B cell (primary cell): Measurements from ENCODE around the gene CEBPB. TPM values are rescaled to one million over a fixed set of nuclear protein-coding genes. Genes with fewer than 3 reads are reported as not detected.
"Not testable (repeated sequence)": the region's sequence is repeated elsewhere in the genome, so short reads cannot be mapped to it uniquely, and the experiment has no call there.

Experiments used
- ATAC-seq: fragments of 200-7000 bp; cut with Tn5 transposase; one replicate; pipeline ENCODE4 v1.10.0; 2021; ENCODE audit warnings: low read depth, mild to moderate bottlenecking, moderate number of reproducible peaks, moderate library complexity
- CTCF ChIA-PET: fragments of 350-600 bp; sonication (Branson Sonifier 250); formaldehyde crosslinking; loops from one replicate; lab custom pipeline; 2021; ENCODE audit warnings: antibody characterized with exemption, inconsistent platforms; lab: Charles Lee
- POLR2A ChIA-PET: fragments of 350-600 bp; sonication (Branson Sonifier 250); formaldehyde crosslinking; loops from one replicate; lab custom pipeline; 2021; ENCODE audit warnings: antibody characterized with exemption; lab: Charles Lee
- DNase-seq: peaks from one replicate; pipeline ENCODE4 v3.0.0; 2013
- H2AFZ ChIP-seq: 2 replicates; pipeline ENCODE4 v1.6.1; 2012; ENCODE audit warnings: mild to moderate bottlenecking, low read depth, low read length; ENCODE audit not compliant: insufficient read depth, poor library complexity, severe bottlenecking
- H3K27ac ChIP-seq, 2 donors: 1 replicate in 1 of 2; 2 replicates in 1 of 2; pipeline ENCODE4 v1.5.1; 2012 to 2013; ENCODE audit warnings: low read length in 2 of 2, mild to moderate bottlenecking in 2 of 2, moderate library complexity in 1 of 2
- H3K27me3 ChIP-seq, 4 experiments: fragments of 200-600 bp in 1 of 4; sonication (generic) in 1 of 4; replicated peaks in 1 of 4; 1 replicate in 2 of 4; 2 replicates in 2 of 4; pipeline versions ENCODE4 v1.6.1 to v1.7.0; 2013 to 2016; ENCODE audit warnings: low read length in 3 of 4, mild to moderate bottlenecking in 2 of 4, mixed read lengths in 1 of 4, moderate library complexity in 1 of 4; ENCODE audit not compliant: insufficient read depth in 4 of 4, control insufficient read depth in 3 of 4; ENCODE audit errors: control extremely low read depth in 1 of 4
- H3K36me3 ChIP-seq, 2 experiments: replicated peaks in 1 of 2; 1 replicate in 1 of 2; 2 replicates in 1 of 2; pipeline versions ENCODE4 v1.6.1 to v1.7.1; 2013; ENCODE audit warnings: low read length in 1 of 2; ENCODE audit not compliant: insufficient read depth in 2 of 2, control insufficient read depth in 1 of 2; ENCODE audit errors: control extremely low read depth in 1 of 2, extremely low read depth in 1 of 2
- H3K4me1 ChIP-seq, 2 donors: fragments of 200-600 bp in 1 of 2; sonication (generic) in 1 of 2; 1 replicate in 1 of 2; 2 replicates in 1 of 2; pipeline versions ENCODE4 v1.5.1 to v1.6.1; 2013 to 2017; ENCODE audit warnings: low read length in 2 of 2; ENCODE audit not compliant: control insufficient read depth in 2 of 2, insufficient read depth in 2 of 2
- H3K4me2 ChIP-seq: replicated peaks from 2 replicates; pipeline ENCODE3; 2012; ENCODE audit warnings: mild to moderate bottlenecking, low read depth, low read length; ENCODE audit not compliant: poor library complexity, severe bottlenecking
- H3K4me3 ChIP-seq, 5 experiments: fragments of 200-600 bp in 1 of 5; sonication (generic) in 1 of 5; 1 replicate in 3 of 5; 2 replicates in 2 of 5; pipeline versions ENCODE4 v1.5.1 to v1.7.0; 2011 to 2016; ENCODE audit warnings: low read length in 4 of 5, mild to moderate bottlenecking in 4 of 5, low read depth in 2 of 5, control low read depth in 1 of 5, moderate library complexity in 1 of 5; ENCODE audit not compliant: insufficient read depth in 1 of 5; ENCODE audit errors: control extremely low read depth in 1 of 5, extremely low read depth in 1 of 5
- H3K79me2 ChIP-seq: fragments of 200-600 bp; sonication (generic); one replicate; pipeline ENCODE4 v1.6.0; 2016; ENCODE audit warnings: low read length; ENCODE audit not compliant: control insufficient read depth, insufficient read depth
- H3K9ac ChIP-seq: fragments of 200-600 bp; sonication (generic); 2 replicates; pipeline ENCODE4 v1.6.1; 2017; ENCODE audit warnings: mild to moderate bottlenecking, low read length, moderate library complexity
- H3K9me3 ChIP-seq, 3 donors: one replicate each; pipeline versions ENCODE4 v1.6.1 to v1.7.1; 2013; ENCODE audit warnings: low read length in 2 of 3; ENCODE audit not compliant: control insufficient read depth in 2 of 3, insufficient read depth in 1 of 3; ENCODE audit errors: control extremely low read depth in 1 of 3
- H4K20me1 ChIP-seq: 2 replicates; pipeline ENCODE4 v1.6.0; 2012; ENCODE audit warnings: mild to moderate bottlenecking, low read length; ENCODE audit not compliant: insufficient read depth, control insufficient read depth, poor library complexity, severe bottlenecking
- H3K27ac Mint-ChIP-seq: one replicate; pipeline ENCODE4 v1.8.0; 2021; ENCODE audit warnings: mixed read lengths
- H3K27me3 Mint-ChIP-seq: one replicate; pipeline ENCODE4 v1.8.0; 2021; ENCODE audit warnings: mixed read lengths
- H3K4me1 Mint-ChIP-seq: one replicate; pipeline ENCODE4 v1.8.0; 2021; ENCODE audit warnings: mixed read lengths
- H3K4me3 Mint-ChIP-seq: one replicate; pipeline ENCODE4 v1.8.0; 2021; ENCODE audit warnings: mixed read lengths
- H3K9me3 Mint-ChIP-seq: one replicate; pipeline ENCODE4 v1.8.0; 2022; ENCODE audit warnings: mixed read lengths; ENCODE audit not compliant: insufficient read depth
- CTCF ChIP-seq: fragments of 200-600 bp; IDR thresholded peaks from one replicate; pipeline ENCODE4 v1.8.0; 2022; ENCODE audit warnings: antibody characterized with exemption, mild to moderate bottlenecking
- EZH2 ChIP-seq: IDR thresholded peaks from 2 replicates; pipeline ENCODE4 v1.6.1; 2012; ENCODE audit warnings: borderline replicate concordance, low read depth, mild to moderate bottlenecking, moderate library complexity, low read length; ENCODE audit not compliant: insufficient read depth, poor library complexity, severe bottlenecking
- WGBS: methylation state at CpG from one replicate; pipeline ENCODE4 v1.1.5; 2013; ENCODE audit warnings: missing lambda C conversion rate; ENCODE audit not compliant: insufficient coverage; 5-methylcytosine and 5-hydroxymethylcytosine counted together
- intact Hi-C: fragments of 100-400 bp; cut with micrococcal nuclease; formaldehyde crosslinking; loops from one replicate; pipeline ENCODE4 v1.10.0; 2022
- polyA plus RNA-seq: library from polyadenylated mRNA; depleted of rRNA; stranded (reverse); fragments of >200 nt; gene quantifications from 2 replicates; pipeline ENCODE4 v1.2.3, GENCODE V29; 2012
- total RNA-seq, 2 donors: library from RNA; stranded (reverse); fragments of 120-200 nt in 1 of 2; gene quantifications; 1 replicate in 1 of 2; 2 replicates in 1 of 2; pipeline versions ENCODE4 v1.2.3 to v1.2.4, GENCODE V29; 2013 to 2022

Gene CEBPB
- total and polyA plus RNA-seq, 2 donors (not counting 1 experiment from before 2014, with no cell fraction given), result 25.8 to 28.7 TPM

GRCh38 chr20:50207026-50207425 is 16.4 kb downstream of the CEBPB start:
- Mint-ChIP-seq H3K4me1 (no peaks in the 10 kb centered on the region), H3K27me3 (peaks cover 22% of the 10 kb centered on the region)

GRCh38 chr20:50208085-50208491 is 17.5 kb downstream of the CEBPB start:
- ChIA-PET POLR2A (no interaction called here), CTCF (no interaction called here)
- H4K20me1 ChIP-seq, result no peaks in the 10 kb centered on the region
- no peak overlapping the region for H3K27ac Mint-ChIP-seq
- no peak overlapping the region for H3K4me3 ChIP-seq
- intact Hi-C loops, result no loop called here
- H3K27me3 ChIP-seq, result peaks cover 0 to 3% (median 0%) of the 10 kb centered on the region in 4 experiments
- H3K4me2 ChIP-seq, result no peak overlapping the region
- no peak overlapping the region for H3K4me3 Mint-ChIP-seq
- H3K79me2 ChIP-seq, result no peaks in the 10 kb centered on the region
- TF ChIP-seq EZH2 (no peak), CTCF (no peak)
- no peak for DNase-seq
- no peak overlapping the region for H3K27ac ChIP-seq
- no peaks in the 10 kb centered on the region for H3K4me1 ChIP-seq
- 94% methylated on average over 7 of the region's 7 CpGs for WGBS
- H2AFZ ChIP-seq, result no peak overlapping the region
- H3K9me3 ChIP-seq, result peaks cover 0 to 6% (median 5%) of the 10 kb centered on the region in 3 donors
- H3K27me3 Mint-ChIP-seq, result peaks cover 28% of the 10 kb centered on the region
- no peaks in the 10 kb centered on the region for H3K36me3 ChIP-seq
- H3K9me3 Mint-ChIP-seq, result peaks cover 8% of the 10 kb centered on the region
- no peak for ATAC-seq
- H3K9ac ChIP-seq, result no peak overlapping the region
- no peaks in the 10 kb centered on the region for H3K4me1 Mint-ChIP-seq

More at GRCh38 chr20:50207026-50207425, 16.4 kb downstream of the CEBPB start:
- ATAC-seq (no peak), DNase-seq (no peak)
- no peak overlapping the region for H3K9ac ChIP-seq
- Mint-ChIP-seq H3K9me3 (peaks cover 8% of the 10 kb centered on the region), H3K27ac (no peak overlapping the region), H3K4me3 (no peak overlapping the region)
- no CpG with 5 or more reads among the region's 1 CpG for WGBS
- H3K27ac ChIP-seq, result no peak overlapping the region
- no peaks in the 10 kb centered on the region for H3K36me3 ChIP-seq
- H4K20me1 ChIP-seq, result no peaks in the 10 kb centered on the region
- ChIA-PET POLR2A (no interaction called here), CTCF (no interaction called here)
- no peak overlapping the region for H2AFZ ChIP-seq
- H3K4me3 ChIP-seq, result no peak overlapping the region
- H3K79me2 ChIP-seq, result no peaks in the 10 kb centered on the region
- no peak for TF ChIP-seq CTCF
- TF ChIP-seq EZH2, result no peak
- H3K27me3 ChIP-seq, result peaks cover 0 to 2% (median 0%) of the 10 kb centered on the region in 4 experiments
- H3K9me3 ChIP-seq, result peaks cover 0 to 6% (median 5%) of the 10 kb centered on the region in 3 donors
- H3K4me1 ChIP-seq, result no peaks in the 10 kb centered on the region
- no peak overlapping the region for H3K4me2 ChIP-seq
- intact Hi-C loops, result no loop called here

GRCh38 chr20:50208815-50209214 is 18.2 kb downstream of the CEBPB start:
- H3K9me3 Mint-ChIP-seq, H2AFZ ChIP-seq, H3K36me3 ChIP-seq, H3K4me3 Mint-ChIP-seq, H3K27ac ChIP-seq, H3K9ac ChIP-seq, H3K4me2 ChIP-seq, ATAC-seq, H3K4me1 ChIP-seq, H3K79me2 ChIP-seq, H3K27me3 ChIP-seq, H3K4me3 ChIP-seq, intact Hi-C loops, H4K20me1 ChIP-seq, POLR2A ChIA-PET, H3K9me3 ChIP-seq, H3K27ac Mint-ChIP-seq, H3K4me1 Mint-ChIP-seq, DNase-seq: not testable (repeated sequence)
- CTCF ChIA-PET, result interaction anchor here (0.6 kb wide), 1 partner anchor 536 kb away, joined by 3 read pairs; no protein-coding TSS in a partner anchor
- peaks cover 32% of the 10 kb centered on the region for H3K27me3 Mint-ChIP-seq
- WGBS, result no CpG with 5 or more reads among the region's 4 CpGs
